Epithelial cell of esophagus (primary cell): Measurements from ENCODE around the gene LAP3.

Experiments
- DNase-seq: peaks from one replicate; pipeline ENCODE4 v3.0.0; 2010; ENCODE audit warnings: low read depth
- H3K4me3 ChIP-seq: 2 replicates; pipeline ENCODE4 v1.5.1; 2011; ENCODE audit warnings: mild to moderate bottlenecking, low read length, control low read depth
- TF ChIP-seq, protein P1 (sequence below): IDR thresholded peaks from 2 replicates; pipeline ENCODE4 v1.5.1; 2011; ENCODE audit warnings: low read depth, mild to moderate bottlenecking, low read length, control low read depth, inconsistent platforms; ENCODE audit not compliant: insufficient read depth; ENCODE audit errors: missing control alignments

The LAP3 gene

DNA sequence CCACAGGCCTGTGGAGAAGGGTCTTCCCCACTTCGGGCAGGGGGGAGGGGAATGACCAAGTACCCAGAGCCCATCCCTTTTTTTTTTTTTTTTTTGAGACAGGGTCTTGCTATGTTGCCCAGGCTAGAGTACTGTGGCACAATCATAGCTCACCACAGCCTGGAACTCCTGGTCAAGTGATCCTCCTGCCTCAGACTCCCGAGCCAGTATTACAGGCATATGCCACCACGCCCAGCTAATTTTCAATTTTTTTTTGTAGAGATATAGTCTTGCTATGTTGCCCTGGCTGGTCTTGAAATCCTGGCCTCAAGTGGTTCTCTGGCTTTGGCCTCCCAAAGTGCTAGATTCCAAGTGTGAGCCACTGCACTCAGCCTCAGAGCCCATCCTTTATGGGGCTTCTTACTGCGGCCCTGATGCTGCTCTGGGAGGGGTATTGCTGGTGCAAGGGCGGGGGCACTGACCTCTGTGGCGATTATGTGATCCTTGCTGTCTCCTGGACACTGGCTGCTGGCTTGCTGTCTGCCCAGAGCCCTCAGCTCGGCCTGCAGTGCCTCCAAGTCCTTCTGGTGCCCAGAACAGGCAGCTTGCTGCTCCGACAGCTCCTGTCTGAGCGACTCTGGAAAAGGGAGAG lies 70.3 kb downstream of the LAP3 start:
- TF ChIP-seq, protein P1, sequence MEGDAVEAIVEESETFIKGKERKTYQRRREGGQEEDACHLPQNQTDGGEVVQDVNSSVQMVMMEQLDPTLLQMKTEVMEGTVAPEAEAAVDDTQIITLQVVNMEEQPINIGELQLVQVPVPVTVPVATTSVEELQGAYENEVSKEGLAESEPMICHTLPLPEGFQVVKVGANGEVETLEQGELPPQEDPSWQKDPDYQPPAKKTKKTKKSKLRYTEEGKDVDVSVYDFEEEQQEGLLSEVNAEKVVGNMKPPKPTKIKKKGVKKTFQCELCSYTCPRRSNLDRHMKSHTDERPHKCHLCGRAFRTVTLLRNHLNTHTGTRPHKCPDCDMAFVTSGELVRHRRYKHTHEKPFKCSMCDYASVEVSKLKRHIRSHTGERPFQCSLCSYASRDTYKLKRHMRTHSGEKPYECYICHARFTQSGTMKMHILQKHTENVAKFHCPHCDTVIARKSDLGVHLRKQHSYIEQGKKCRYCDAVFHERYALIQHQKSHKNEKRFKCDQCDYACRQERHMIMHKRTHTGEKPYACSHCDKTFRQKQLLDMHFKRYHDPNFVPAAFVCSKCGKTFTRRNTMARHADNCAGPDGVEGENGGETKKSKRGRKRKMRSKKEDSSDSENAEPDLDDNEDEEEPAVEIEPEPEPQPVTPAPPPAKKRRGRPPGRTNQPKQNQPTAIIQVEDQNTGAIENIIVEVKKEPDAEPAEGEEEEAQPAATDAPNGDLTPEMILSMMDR: no peak
- H3K4me3 ChIP-seq: no peak overlapping the region
- no peak for DNase-seq

DNA sequence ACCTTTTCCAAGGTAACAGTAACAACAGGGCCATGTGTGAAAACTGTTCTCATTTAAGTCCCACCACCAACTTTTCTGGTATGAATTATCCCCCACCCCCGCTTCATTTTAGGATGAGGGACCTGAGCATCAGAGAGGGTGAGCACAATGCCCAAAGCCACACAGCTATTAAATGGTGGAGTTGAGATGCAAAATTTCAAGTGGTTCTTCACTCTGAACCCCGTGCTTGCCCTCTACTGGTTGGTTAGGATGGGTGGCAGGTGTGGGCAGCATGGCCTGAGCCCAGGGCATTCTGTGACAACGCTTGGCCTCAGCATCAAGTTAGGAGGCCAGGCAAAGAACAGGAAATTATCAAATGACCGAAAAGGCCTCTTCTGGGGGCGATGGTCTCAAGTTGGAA lies 70.9 kb downstream of the LAP3 start:
- TF ChIP-seq, protein P1: no peak
- H3K4me3 ChIP-seq: no peak overlapping the region
- no peak for DNase-seq

DNA sequence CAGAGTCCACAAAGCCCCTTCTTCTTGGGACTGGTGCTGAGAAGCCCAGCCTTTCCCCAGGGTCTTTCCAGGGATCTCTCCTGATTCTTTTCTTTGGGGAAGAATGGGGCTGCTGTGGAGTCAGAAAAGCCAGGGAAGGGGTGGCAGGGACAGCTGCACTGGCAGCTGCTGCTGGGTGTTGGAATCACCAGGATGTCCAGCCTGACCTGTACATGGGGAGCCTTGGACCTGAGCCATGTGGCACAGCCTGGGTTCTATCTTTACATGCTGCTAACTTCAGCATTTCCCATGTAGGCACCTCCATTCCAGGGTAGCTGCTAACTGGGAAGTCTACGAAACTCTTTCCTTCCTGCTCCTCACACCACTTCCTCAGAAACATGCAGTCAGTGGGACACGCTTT lies 73.4 kb downstream of the LAP3 start:
- H3K4me3 ChIP-seq: no peak overlapping the region
- no peak for DNase-seq
- TF ChIP-seq, protein P1: no peak

DNA sequence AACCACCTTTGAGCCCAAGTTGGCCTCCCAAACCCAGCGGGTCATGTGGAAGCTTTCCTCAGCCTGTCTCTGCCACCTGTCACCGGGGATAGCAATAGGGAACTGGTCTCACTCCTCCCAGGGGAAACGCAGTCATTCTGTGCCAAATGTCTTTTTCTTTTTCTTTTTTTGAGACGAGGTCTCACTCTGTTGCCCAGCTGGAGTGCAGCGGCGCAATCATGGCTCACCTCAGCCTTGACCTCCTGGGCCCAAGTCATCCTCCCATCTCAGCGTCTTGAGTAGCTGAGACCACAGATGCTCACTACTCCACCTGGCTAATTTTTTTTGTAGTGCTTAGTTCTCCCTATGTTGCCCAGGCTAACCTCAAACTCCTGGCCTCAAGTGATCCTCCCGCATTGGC lies 77.7 kb downstream of the LAP3 start:
- DNase-seq: no peak
- TF ChIP-seq, protein P1: no peak
- H3K4me3 ChIP-seq: no peak overlapping the region

DNA sequence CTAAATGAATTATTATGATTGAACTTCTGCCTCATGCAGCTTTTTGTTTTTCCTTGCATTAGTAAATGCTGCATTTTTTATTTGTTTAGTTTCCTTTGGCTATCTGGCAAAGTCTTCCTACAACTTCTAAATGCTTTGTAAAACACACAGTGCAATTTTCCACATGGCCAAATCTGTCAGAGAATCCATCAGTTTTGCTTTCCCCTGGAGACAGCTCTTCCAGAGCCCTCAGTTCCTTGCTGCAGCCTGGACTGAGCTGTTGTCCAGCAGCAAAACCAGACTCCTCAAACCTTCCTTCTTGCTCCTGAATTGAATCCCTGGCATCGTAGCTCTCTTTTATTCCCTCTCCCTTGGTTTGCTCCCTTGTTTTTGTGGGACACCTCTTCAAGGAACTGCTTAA lies 80.1 kb downstream of the LAP3 start:
- H3K4me3 ChIP-seq: no peak overlapping the region
- TF ChIP-seq, protein P1: no peak
- DNase-seq: no peak
